K562 (cell line): ENCODE data around the gene VPS13D. TPM values are rescaled to one million over a fixed set of nuclear protein-coding genes. Genes with fewer than 3 reads are reported as not detected.

ENCODE experiments used
- ATAC-seq: fragments of 200-7000 bp; cut with Tn5 transposase; 3 replicates; pipeline ENCODE4 v1.9.1; 2020; ENCODE audit warnings: moderate library complexity
- BruUV-seq: library from RNA; stranded (reverse); fragments of 400-500 nt; replicated peaks from 2 replicates; lab custom pipeline; 2021; lab: Mats Ljungman, UMichigan
- CTCF ChIA-PET: fragments of 300-600 bp; formaldehyde crosslinking; extraction: SDS; loops from one replicate; lab custom pipeline; 2021; ENCODE audit warnings: low intra/inter-chr PET ratio; lab: Yijun Ruan, JAX
- POLR2A ChIA-PET: fragments of 300-600, 350-650 bp; sonication (Branson Sonifier 250); formaldehyde crosslinking; extraction: SDS; loops from one replicate; lab custom pipeline; 2021; ENCODE audit warnings: antibody characterized with exemption, inconsistent platforms; lab: Yijun Ruan, JAX
- DNase-seq, 4 experiments: peaks; one replicate each; pipeline versions ENCODE4 v3.0.0 to v3.0.0-alpha.2; 2011 to 2018; ENCODE audit warnings: low spot score in 3 of 4, mixed read lengths in 3 of 4; ENCODE audit errors: extremely low read depth in 1 of 4
- FAIRE-seq: peaks from 2 replicates; lab custom pipeline; 2011; peaks lifted over from hg19 to GRCh38; lab: Jason Lieb, UNC
- H2AFZ ChIP-seq: 2 replicates; pipeline ENCODE4 v1.6.0; 2011; ENCODE audit warnings: low read depth, low read length, control low read depth, inconsistent platforms
- H3K27ac ChIP-seq: fragments of 200-600 bp; 3 replicates; pipeline ENCODE4 v1.8.0; 2011; ENCODE audit warnings: low read depth, mild to moderate bottlenecking, control low read depth, inconsistent platforms, low read length, moderate library complexity, mixed read lengths; ENCODE audit errors: extremely low read depth
- H3K27me3 ChIP-seq, 2 experiments: fragments of 300-600 bp in 1 of 2; 2 replicates in 1 of 2; 3 replicates in 1 of 2; pipeline versions ENCODE4 v1.6.0 to v1.8.0; 2011; ENCODE audit warnings: inconsistent platforms in 2 of 2, low read length in 2 of 2, mild to moderate bottlenecking in 1 of 2, mixed read lengths in 1 of 2, moderate library complexity in 1 of 2; ENCODE audit not compliant: control insufficient read depth in 2 of 2, insufficient read depth in 2 of 2
- H3K36me3 ChIP-seq: fragments of 300-600 bp; 3 replicates; pipeline ENCODE4 v1.8.0; 2011; ENCODE audit warnings: mild to moderate bottlenecking, low read length, inconsistent platforms; ENCODE audit not compliant: control insufficient read depth, insufficient read depth
- H3K4me1 ChIP-seq, 2 experiments: fragments of 200-600 bp in 1 of 2; replicated peaks in 1 of 2; 2 replicates in 1 of 2; 3 replicates in 1 of 2; pipeline versions ENCODE4 v1.5.1 to v1.8.0; 2011; ENCODE audit warnings: inconsistent platforms in 2 of 2, low read length in 2 of 2, mild to moderate bottlenecking in 1 of 2, mixed read lengths in 1 of 2, moderate library complexity in 1 of 2; ENCODE audit not compliant: control insufficient read depth in 2 of 2, insufficient read depth in 2 of 2
- H3K4me2 ChIP-seq: 2 replicates; pipeline ENCODE4 v1.6.1; 2011; ENCODE audit warnings: low read length, control low read depth, inconsistent platforms, mixed read lengths; ENCODE audit not compliant: insufficient read depth
- H3K4me3 ChIP-seq: fragments of 200-600 bp; sonication (generic), shearing (Covaris generic); 2 replicates; pipeline ENCODE4 v1.5.1; 2016; ENCODE audit warnings: control low read depth, inconsistent platforms
- H3K79me2 ChIP-seq: fragments of 200-600 bp; 3 replicates; pipeline ENCODE4 v1.8.0; 2011; ENCODE audit warnings: low read length, inconsistent platforms; ENCODE audit not compliant: control insufficient read depth, insufficient read depth
- H3K9ac ChIP-seq, 2 experiments: 2 replicates each; pipeline versions ENCODE4 v1.6.0 to v1.6.1; 2011; ENCODE audit warnings: low read depth in 2 of 2, low read length in 2 of 2, control low read depth in 1 of 2, inconsistent platforms in 1 of 2, mild to moderate bottlenecking in 1 of 2, mixed read lengths in 1 of 2; ENCODE audit not compliant: insufficient read depth in 1 of 2
- H3K9me1 ChIP-seq: one replicate; pipeline ENCODE4 v1.6.0; 2011; ENCODE audit warnings: inconsistent platforms, mild to moderate bottlenecking, low read length, moderate library complexity; ENCODE audit not compliant: control insufficient read depth, insufficient read depth
- H3K9me3 ChIP-seq: replicated peaks from 2 replicates; pipeline ENCODE4 v1.5.1; 2011; ENCODE audit warnings: low read depth, low read length, inconsistent platforms; ENCODE audit not compliant: control insufficient read depth, insufficient read depth
- H4K20me1 ChIP-seq: replicated peaks from 2 replicates; pipeline ENCODE4 v1.6.1; 2011; ENCODE audit warnings: low read length, inconsistent platforms, mixed read lengths; ENCODE audit not compliant: control insufficient read depth, insufficient read depth
- FOXJ3 ChIP-seq: sonication (generic); formaldehyde crosslinking; IDR thresholded peaks from 2 replicates; pipeline ENCODE4 v1.4.0; 2020; ENCODE audit warnings: mild to moderate bottlenecking, missing genetic modification reagents
- MLLT1 ChIP-seq, 2 experiments: fragments of 450-650 bp; IDR thresholded peaks; 2 replicates each; pipeline ENCODE4 v1.6.1; 2016
- NUFIP1 ChIP-seq: fragments of 450-650 bp; IDR thresholded peaks from 2 replicates; pipeline ENCODE4 v1.6.1; 2018; ENCODE audit not compliant: partially characterized antibody
- OTX1 ChIP-seq: fragments of 450-650 bp; formaldehyde crosslinking; IDR thresholded peaks from 2 replicates; pipeline ENCODE4 v1.4.0; 2022; ENCODE audit warnings: mild to moderate bottlenecking
- RBM25 ChIP-seq: fragments of 200-400 bp; formaldehyde crosslinking; IDR thresholded peaks from 2 replicates; pipeline ENCODE4 v1.6.1; 2018; ENCODE audit warnings: low read length, low read depth, moderate library complexity; ENCODE audit not compliant: severe bottlenecking
- SMARCC2 ChIP-seq: fragments of 450-650 bp; IDR thresholded peaks from 2 replicates; pipeline ENCODE4 v1.6.1; 2017; ENCODE audit warnings: antibody characterized with exemption, moderate library complexity, mild to moderate bottlenecking, low read depth
- STAT5B ChIP-seq: fragments of 250-450 bp; sonication (Bioruptor Pico); IDR thresholded peaks from 2 replicates; pipeline ENCODE4 v1.8.0; 2021; ENCODE audit warnings: mild to moderate bottlenecking, inconsistent platforms
- TAF9B ChIP-seq: fragments of 450-650 bp; IDR thresholded peaks from 2 replicates; pipeline ENCODE4 v1.6.1; 2018; ENCODE audit warnings: mild to moderate bottlenecking; ENCODE audit not compliant: partially characterized antibody
- ZNF134 ChIP-seq: fragments of 250-450 bp; sonication (Bioruptor Pico); conservative IDR thresholded peaks from 2 replicates; pipeline ENCODE4 v1.4.0; 2020
- WGBS: fragments of 100-300 bp; shearing (Covaris generic); methylation state at CpG from one replicate; pipeline ENCODE4 v1.1.6; 2016; ENCODE audit warnings: low coverage, mixed read lengths; ENCODE audit not compliant: insufficient coverage; ENCODE audit errors: missing lambda C conversion rate; 5-methylcytosine and 5-hydroxymethylcytosine counted together
- in situ Hi-C: fragments of 300-500 bp; cut with MboI; formaldehyde crosslinking; loops from 4 replicates; pipeline ENCODE4 v1.15.0; 2018; ENCODE audit warnings: inconsistent platforms, mixed read lengths
- intact Hi-C: fragments of 100-400 bp; cut with micrococcal nuclease; formaldehyde crosslinking; loops from 2 replicates; pipeline ENCODE4 v1.14.2; 2022
- polyA plus RNA-seq, 8 experiments: library from polyadenylated mRNA; depleted of rRNA in 4 of 8; stranded (reverse) in 5 of 8; unstranded in 3 of 8; fragments of >200 nt; fragmentation: Nextera tagmentation in 2 of 8; fragmentation: Illumina TruSeq in 1 of 8; extraction: Ambion mirVana in 2 of 8; extraction: Trizol in 1 of 8; gene quantifications; 2 replicates each; pipeline versions ENCODE4 v1.2.1 to v1.2.3, GENCODE V29; 2011 to 2014; ENCODE audit warnings: inconsistent platforms in 1 of 8, missing spikeins in 1 of 8
- total RNA-seq, 7 experiments: library from RNA; depleted of rRNA in 6 of 7; stranded (reverse); fragments of >200 nt in 6 of 7; fragmentation: Illumina TruSeq in 2 of 7; extraction: Trizol in 2 of 7; gene quantifications; 2 replicates each; pipeline versions ENCODE4 v1.2.1 to v1.2.3, GENCODE V29; 2011 to 2021; ENCODE audit warnings: low replicate concordance in 1 of 7
- TF ChIP-seq, protein P1 (sequence below): sonication (generic); formaldehyde crosslinking; IDR thresholded peaks from 2 replicates; pipeline ENCODE4 v1.8.1; 2023; ENCODE audit warnings: mild to moderate bottlenecking, missing genetic modification reagents
- TF ChIP-seq, protein P2 (sequence below): sonication (generic); formaldehyde crosslinking; IDR thresholded peaks from 2 replicates; pipeline ENCODE4 v1.8.0; 2022; ENCODE audit warnings: missing genetic modification reagents, mild to moderate bottlenecking, borderline replicate concordance

Gene VPS13D
- total and polyA plus RNA-seq, 9 of the 15 experiments (the other 6 are each of a cell fraction or from before 2014, with no cell fraction given), result 6.1 to 51.5 (median 38.5) TPM

DNA sequence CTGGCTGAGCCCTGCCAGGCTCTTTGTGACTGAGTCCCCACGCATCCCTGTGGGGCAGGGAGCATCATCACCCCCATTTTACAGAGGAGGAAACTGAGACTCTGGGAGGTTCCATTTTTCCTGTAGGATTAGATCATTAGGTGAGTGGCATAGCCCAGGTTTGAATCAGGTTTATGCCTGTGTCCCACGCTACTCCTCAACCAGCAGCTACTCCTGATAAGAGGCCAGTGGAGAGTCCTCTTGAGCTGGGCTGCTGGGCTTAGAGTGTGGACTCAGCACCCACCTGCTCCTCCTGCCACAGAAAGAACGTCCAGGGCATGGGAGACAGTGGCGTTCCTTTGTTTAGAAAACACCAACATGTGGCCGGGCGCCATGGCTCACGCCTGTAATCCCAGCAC is 32.3 kb upstream of the VPS13D start:
- no peaks in the 10 kb centered on the region for H3K27me3 ChIP-seq
- no peak overlapping the region for H3K9ac ChIP-seq
- TF ChIP-seq, protein P1, sequence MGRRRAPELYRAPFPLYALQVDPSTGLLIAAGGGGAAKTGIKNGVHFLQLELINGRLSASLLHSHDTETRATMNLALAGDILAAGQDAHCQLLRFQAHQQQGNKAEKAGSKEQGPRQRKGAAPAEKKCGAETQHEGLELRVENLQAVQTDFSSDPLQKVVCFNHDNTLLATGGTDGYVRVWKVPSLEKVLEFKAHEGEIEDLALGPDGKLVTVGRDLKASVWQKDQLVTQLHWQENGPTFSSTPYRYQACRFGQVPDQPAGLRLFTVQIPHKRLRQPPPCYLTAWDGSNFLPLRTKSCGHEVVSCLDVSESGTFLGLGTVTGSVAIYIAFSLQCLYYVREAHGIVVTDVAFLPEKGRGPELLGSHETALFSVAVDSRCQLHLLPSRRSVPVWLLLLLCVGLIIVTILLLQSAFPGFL (CRISPR knock-in tag), result no peak
- TF ChIP-seq RBM25, result peak; percentile 39
- ATAC-seq (no peak), DNase-seq (no peak), FAIRE-seq (no peak)
- ChIA-PET POLR2A (interaction anchor here (1.0 kb wide), 1 partner anchor 9 kb away, joined by 3 read pairs; no protein-coding TSS in a partner anchor), CTCF (interaction anchor here (1.6 to 3.2 kb wide), 2 partner anchors 72 to 73 kb away, joined by 5 to 20 read pairs; no protein-coding TSS in a partner anchor)
- no peaks in the 10 kb centered on the region for H3K9me3 ChIP-seq
- in situ Hi-C loops (no loop called here), intact Hi-C loops (no loop called here)
- no peak overlapping the region for H2AFZ ChIP-seq
- 92% methylated on average over 6 of the region's 7 CpGs for WGBS
- peaks cover 74% of the 10 kb centered on the region for H3K36me3 ChIP-seq
- H3K4me2 ChIP-seq, result no peak overlapping the region
- peaks cover 7 to 24% of the 10 kb centered on the region in 2 experiments for H3K4me1 ChIP-seq
- H3K9me1 ChIP-seq, result peaks cover 8% of the 10 kb centered on the region
- H3K27ac ChIP-seq, result no peak overlapping the region
- H3K4me3 ChIP-seq, result no peak overlapping the region
- no peaks in the 10 kb centered on the region for H3K79me2 ChIP-seq
- no TSS peak for BruUV-seq
- 0 out of 2 replicates have a peak, but pooled peaks cover 2% of the 10 kb centered on the region for H4K20me1 ChIP-seq

DNA sequence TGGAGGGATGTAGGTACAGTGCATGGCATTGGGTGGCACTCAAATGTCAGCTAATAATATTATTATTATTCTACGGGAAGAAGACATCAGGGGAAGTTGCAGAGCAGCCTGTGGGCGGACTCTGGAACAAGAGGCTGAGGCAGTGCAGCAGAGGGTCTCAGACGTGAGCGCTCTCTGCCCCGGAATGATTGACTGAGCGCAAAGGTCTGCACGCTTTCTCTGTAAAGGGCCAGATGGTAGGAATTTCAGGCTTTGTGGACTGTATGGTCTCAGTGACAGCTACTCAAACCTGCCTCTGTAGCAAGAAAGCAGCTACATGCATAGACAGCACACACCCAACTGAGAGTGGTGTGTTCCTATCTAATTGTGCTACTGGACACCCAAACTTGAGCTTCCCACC is 29.6 kb upstream of the VPS13D start:
- intact Hi-C loops (no loop called here), in situ Hi-C loops (no loop called here)
- H3K9ac ChIP-seq, result no peak overlapping the region
- POLR2A ChIA-PET, result interaction anchor here (0.7 to 1.7 kb wide), 5 partner anchors 10 to 75 kb away, joined by 3 to 5 read pairs (median 3); no protein-coding TSS in a partner anchor
- no peaks in the 10 kb centered on the region for H3K27me3 ChIP-seq
- no peak overlapping the region for H2AFZ ChIP-seq
- no peaks in the 10 kb centered on the region for H3K9me3 ChIP-seq
- H3K4me2 ChIP-seq, result no peak overlapping the region
- CTCF ChIA-PET, result interaction anchor here (3.2 kb wide), 1 partner anchor 75 kb away, joined by 20 read pairs; no protein-coding TSS in a partner anchor
- ATAC-seq (no peak), FAIRE-seq (no peak), DNase-seq (no peak)
- peaks cover 18 to 38% of the 10 kb centered on the region in 2 experiments for H3K4me1 ChIP-seq
- peaks cover 5% of the 10 kb centered on the region for H3K9me1 ChIP-seq
- H3K27ac ChIP-seq, result no peak overlapping the region
- peaks cover 63% of the 10 kb centered on the region for H3K36me3 ChIP-seq
- WGBS, result 97% methylated on average over 7 of the region's 7 CpGs
- no TSS peak for BruUV-seq
- no peaks in the 10 kb centered on the region for H3K79me2 ChIP-seq
- no peak overlapping the region for H3K4me3 ChIP-seq
- H4K20me1 ChIP-seq, result 0 out of 2 replicates have a peak, but pooled peaks cover 2% of the 10 kb centered on the region
- no peak for TF ChIP-seq OTX1 (CRISPR knock-in tag)
- no peak for TF ChIP-seq FOXJ3
- no peak for TF ChIP-seq ZNF134 (CRISPR knock-in tag)
- TF ChIP-seq SMARCC2, result no peak
- TF ChIP-seq TAF9B, result no peak
- no peak for TF ChIP-seq STAT5B (CRISPR knock-in tag)
- TF ChIP-seq, protein P2, sequence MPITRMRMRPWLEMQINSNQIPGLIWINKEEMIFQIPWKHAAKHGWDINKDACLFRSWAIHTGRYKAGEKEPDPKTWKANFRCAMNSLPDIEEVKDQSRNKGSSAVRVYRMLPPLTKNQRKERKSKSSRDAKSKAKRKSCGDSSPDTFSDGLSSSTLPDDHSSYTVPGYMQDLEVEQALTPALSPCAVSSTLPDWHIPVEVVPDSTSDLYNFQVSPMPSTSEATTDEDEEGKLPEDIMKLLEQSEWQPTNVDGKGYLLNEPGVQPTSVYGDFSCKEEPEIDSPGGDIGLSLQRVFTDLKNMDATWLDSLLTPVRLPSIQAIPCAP (CRISPR knock-in tag), result no peak
- no peak for TF ChIP-seq NUFIP1
- TF ChIP-seq MLLT1 (IDR thresholded peaks at IDR 0.05), result no peak
